ENCODE data around the gene VWA2. TPM values are rescaled to one million over a fixed set of nuclear protein-coding genes. Genes with fewer than 3 reads are reported as not detected.

VWA2 gene
- total and polyA plus RNA-seq, 2 donors (not counting 3 experiments of a cell fraction or from before 2014, with no cell fraction given): not detected

DNA sequence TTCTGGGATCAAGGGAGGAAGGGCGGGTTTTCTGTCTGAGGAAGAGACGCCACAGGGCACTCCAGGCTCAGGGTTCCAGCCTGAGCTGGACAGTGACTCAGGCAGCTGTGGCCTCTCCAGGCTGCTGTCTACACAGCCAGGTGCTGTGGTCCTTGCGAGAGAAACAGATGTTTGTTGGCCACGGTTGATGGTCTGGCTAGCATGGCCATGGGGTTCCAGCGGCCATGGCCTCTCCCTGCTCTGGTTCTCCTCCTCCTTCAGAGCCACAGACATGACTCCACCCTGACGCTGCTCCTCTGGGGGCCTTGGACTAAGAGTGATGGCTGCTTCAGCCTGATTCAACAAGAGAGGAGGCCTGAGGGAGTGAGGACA is 89.4 kb downstream of the VWA2 start:
- ChIA-PET POLR2A (no interaction called here), CTCF (interaction anchor here (3.5 kb wide), 1 partner anchor 24 kb away, joined by 17 read pairs; no protein-coding TSS in a partner anchor)
- Histone ChIP-seq H3K9me3 (replicated peaks; ENCODE audit: control insufficient read depth, insufficient read depth, low read length) (no peaks in the 10 kb centered on the region), H3K4me3 (replicated peaks in 1 of 3; ENCODE audit: insufficient read depth in 1 of 3, low read depth in 1 of 3, low read length in 3 of 3) (no peak overlapping the region), H3K27ac (ENCODE audit: insufficient read depth, low read depth, low read length) (no peak overlapping the region), H3K4me2 (ENCODE audit: insufficient read depth, low read length) (no peak overlapping the region), H4K20me1 (replicated peaks; ENCODE audit: control insufficient read depth, extremely low read depth, insufficient read depth, low read length) (no peaks in the 10 kb centered on the region), H3K79me2 (ENCODE audit: control insufficient read depth, insufficient read depth, low read length) (no peaks in the 10 kb centered on the region), H3K9me1 (replicated peaks; ENCODE audit: control insufficient read depth, extremely low read depth, insufficient read depth, low read length) (no peaks in the 10 kb centered on the region), H3K27me3 (ENCODE audit: control insufficient read depth in 2 of 2, insufficient read depth in 2 of 2, low read length in 2 of 2) (peaks cover 3 to 17% of the 10 kb centered on the region in 2 experiments), H3K36me3 (ENCODE audit: control insufficient read depth in 2 of 2, extremely low read depth in 1 of 2, insufficient read depth in 2 of 2, low read length in 2 of 2) (no peaks in the 10 kb centered on the region), H3K4me1 (ENCODE audit: control insufficient read depth, extremely low read depth, insufficient read depth, low read length) (no peaks in the 10 kb centered on the region), H2AFZ (ENCODE audit: low read depth, low read length) (no peak overlapping the region), H3K9ac (replicated peaks; ENCODE audit: extremely low read depth, insufficient read depth, low read length) (no peak overlapping the region)
- DNase-seq (ENCODE audit: low read depth, low spot score) (no peak), FAIRE-seq (no peak)
- TF ChIP-seq FOS (IDR thresholded peaks at IDR 0.05; ENCODE audit: borderline replicate concordance, insufficient read depth, low read length) (no peak), JUN (IDR thresholded peaks at IDR 0.05; ENCODE audit: borderline replicate concordance, insufficient read depth, insufficient read length, low read depth) (no peak), EZH2 (IDR thresholded peaks at IDR 0.05; ENCODE audit: borderline replicate concordance, low read depth, low read length, severe bottlenecking) (no peak), POLR2AphosphoS5 (IDR thresholded peaks at IDR 0.05; ENCODE audit: insufficient read depth, low read depth, low read length) (no peak), MYC (IDR thresholded peaks at IDR 0.05; ENCODE audit: low read depth, low read length) (no peak), POLR2A (IDR thresholded peaks at IDR 0.05; ENCODE audit: low read depth, low read length) (no peak), GATA2 (IDR thresholded peaks at IDR 0.05; ENCODE audit: insufficient read depth, insufficient read length, low read depth, low read length) (no peak)
- TF ChIP-seq, protein P1, sequence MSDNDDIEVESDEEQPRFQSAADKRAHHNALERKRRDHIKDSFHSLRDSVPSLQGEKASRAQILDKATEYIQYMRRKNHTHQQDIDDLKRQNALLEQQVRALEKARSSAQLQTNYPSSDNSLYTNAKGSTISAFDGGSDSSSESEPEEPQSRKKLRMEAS (IDR thresholded peaks at IDR 0.05; ENCODE audit: insufficient read depth, insufficient read length): no peak
- TF ChIP-seq, protein P2, sequence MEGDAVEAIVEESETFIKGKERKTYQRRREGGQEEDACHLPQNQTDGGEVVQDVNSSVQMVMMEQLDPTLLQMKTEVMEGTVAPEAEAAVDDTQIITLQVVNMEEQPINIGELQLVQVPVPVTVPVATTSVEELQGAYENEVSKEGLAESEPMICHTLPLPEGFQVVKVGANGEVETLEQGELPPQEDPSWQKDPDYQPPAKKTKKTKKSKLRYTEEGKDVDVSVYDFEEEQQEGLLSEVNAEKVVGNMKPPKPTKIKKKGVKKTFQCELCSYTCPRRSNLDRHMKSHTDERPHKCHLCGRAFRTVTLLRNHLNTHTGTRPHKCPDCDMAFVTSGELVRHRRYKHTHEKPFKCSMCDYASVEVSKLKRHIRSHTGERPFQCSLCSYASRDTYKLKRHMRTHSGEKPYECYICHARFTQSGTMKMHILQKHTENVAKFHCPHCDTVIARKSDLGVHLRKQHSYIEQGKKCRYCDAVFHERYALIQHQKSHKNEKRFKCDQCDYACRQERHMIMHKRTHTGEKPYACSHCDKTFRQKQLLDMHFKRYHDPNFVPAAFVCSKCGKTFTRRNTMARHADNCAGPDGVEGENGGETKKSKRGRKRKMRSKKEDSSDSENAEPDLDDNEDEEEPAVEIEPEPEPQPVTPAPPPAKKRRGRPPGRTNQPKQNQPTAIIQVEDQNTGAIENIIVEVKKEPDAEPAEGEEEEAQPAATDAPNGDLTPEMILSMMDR (IDR thresholded peaks at IDR 0.05; ENCODE audit: extremely low read depth in 1 of 2, insufficient read depth in 1 of 2, low read depth in 1 of 2, low read length in 2 of 2): no peak
- no TSS peak for BruUV-seq (replicated peaks)
- dilution Hi-C loops (cut with MboI; ENCODE audit: extremely low pct_ligation_motif_present, low sequenced_read_pairs): no loop called here
- intact Hi-C loops (cut with micrococcal nuclease): no loop called here
